Measurements from ENCODE around the gene ERFE. TPM values are rescaled to one million over a fixed set of nuclear protein-coding genes. Genes with fewer than 3 reads are reported as not detected.

ERFE gene
- total RNA-seq (2012; rRNA removed) = 0.56 and 1.3 TPM in 2 replicates
- polyA plus RNA-seq (2012; rRNA removed) = 3.5 and 3.8 TPM in 2 replicates
- 1.3 and 5.0 TPM in 2 replicates for polyA plus RNA-seq (2012; cell fraction: cytosol; rRNA removed)
- polyA plus RNA-seq (2012; cell fraction: nucleus; rRNA removed; ENCODE audit: low replicate concordance) = 6.8 and 8.6 TPM in 2 replicates
- Bru-seq, nascent RNA = percentile 34 among the genes with signal in this experiment
- BruChase-seq, experiment 1, labeled RNA remaining after a 6-hour chase = percentile 29 among the genes with signal in this experiment
- percentile 26 among the genes with signal in this experiment for BruChase-seq, experiment 2, labeled RNA remaining after a 2-hour chase
- long read RNA-seq, transcript ERFE-207 (8 exons, 1,065 nt) = major isoform, 7 of 13 reads
- long read RNA-seq, partial matches to known transcripts = 2 of 13 reads
- long read RNA-seq, other reads (novel, unspliced or antisense) = 4 of 13 reads

GRCh38 chr2:238158509-238159070 is at the start of gene ERFE:
Gene ERFE (plus strand): TSS chr2:238158970. CDS start chr2:238159008, 38 bp downstream.
- peak within 1 kb of the TSS; percentile 9 for H3K4ac ChIP-seq (ENCODE audit: low read depth, low read length)
- no peaks in the 10 kb centered on the region for H3K9me3 ChIP-seq (ENCODE audit: control insufficient read depth, insufficient read depth, low read length)

More at GRCh38 chr2:238158509-238159070, at the start of gene ERFE:
- dilution Hi-C loops (cut with HindIII; ENCODE audit: low sequenced_read_pairs, unreplicated experiment) (no loop called here), in situ Hi-C loops (cut with MboI; ENCODE audit: low sequenced_read_pairs) (no loop called here), intact Hi-C loops (cut with micrococcal nuclease) (no loop called here)
- ChIA-PET POLR2A (ENCODE audit: unreplicated experiment) (no interaction called here), CTCF (interaction anchor here (0.6 kb wide), 1 partner anchor 82 kb away, joined by 3 read pairs; no protein-coding TSS in a partner anchor)
- Histone ChIP-seq H3K79me1 (ENCODE audit: low read depth in 1 of 2, low read length in 2 of 2) (no peaks in the 10 kb centered on the region; a peak in 1 of 4 replicates), H3K9ac (ENCODE audit: low read depth, low read length) (peak within 1 kb of the TSS; percentile 32; the same call in 1 of the 2 replicates), H3K4me2 (ENCODE audit: low read depth, low read length) (peak within 1 kb of the TSS; percentile 80), H3K9me1 (ENCODE audit: insufficient read depth, low read length) (0 out of 2 replicates have a peak, but pooled peaks cover 7% of the 10 kb centered on the region), H2AK9ac (replicated peaks; ENCODE audit: low read depth, low read length, poor library complexity) (peak within 1 kb of the TSS; percentile 59), H3K23ac (ENCODE audit: low read depth, low read length) (no peak within 1 kb of the TSS), H4K91ac (ENCODE audit: insufficient read depth, low read depth, low read length) (no peak within 1 kb of the TSS), H3K4me3 (ENCODE audit: insufficient read depth, low read depth, low read length) (peak within 1 kb of the TSS; percentile 44), H2AFZ (replicated peaks; ENCODE audit: low read length, poor library complexity) (peak within 1 kb of the TSS; percentile 87), H4K8ac (ENCODE audit: low read depth in 2 of 2, low read length in 2 of 2) (peak within 1 kb of the TSS in 1 of 2 experiments; percentile 40; a peak in 1 of 4 replicates), H2BK120ac (ENCODE audit: low read depth, low read length) (0 out of 2 replicates have a peak within 1 kb of the TSS, but pooled peaks have one; percentile 5), H3K4me1 (ENCODE audit: control insufficient read depth, insufficient read depth, low read length) (peaks cover 18% of the 10 kb centered on the region), H2BK15ac (ENCODE audit: low read depth, low read length) (no peak within 1 kb of the TSS; the same call in 2 of the 3 replicates), H2AK5ac (ENCODE audit: low read depth, low read length) (peak within 1 kb of the TSS; percentile 47), H3K56ac (ENCODE audit: extremely low read depth, insufficient read depth, low read length) (no peak within 1 kb of the TSS), H2BK5ac (ENCODE audit: low read depth, low read length, poor library complexity, severe bottlenecking) (no peak within 1 kb of the TSS), H3K36me3 (ENCODE audit: control insufficient read depth, insufficient read depth, low read length) (no peaks in the 10 kb centered on the region), H3K18ac (ENCODE audit: low read depth, low read length) (no peak within 1 kb of the TSS), H4K5ac (ENCODE audit: low read depth, low read length) (no peak within 1 kb of the TSS), H2BK20ac (ENCODE audit: low read depth, low read length) (no peak within 1 kb of the TSS), H3K27ac (ENCODE audit: insufficient read depth, low read length) (no peak within 1 kb of the TSS; the same call in 1 of the 2 replicates), H3K14ac (replicated peaks; ENCODE audit: low read depth, low read length) (0 out of 2 replicates have a peak within 1 kb of the TSS, but pooled peaks have one; percentile 0), H4K20me1 (ENCODE audit: insufficient read depth, low read length) (no peaks in the 10 kb centered on the region), H3K27me3 (ENCODE audit: control insufficient read depth, insufficient read depth, low read length) (peaks cover 2% of the 10 kb centered on the region; the same call in 1 of the 2 replicates)
- TF ChIP-seq BHLHE40 (IDR thresholded peaks at IDR 0.05; ENCODE audit: low read depth, low read length) (no peak), POLR2A (IDR thresholded peaks at IDR 0.05; ENCODE audit: low read depth, low read length) (0 out of 2 replicates have a peak, but pooled peaks have one; percentile 32), CTCF (conservative IDR thresholded peaks at IDR 0.05; ENCODE audit: low read depth, low read length) (peak; percentile 54), NFE2L2 (IDR thresholded peaks at IDR 0.05; ENCODE audit: low read depth, low read length) (no peak), MAFK (IDR thresholded peaks at IDR 0.05; ENCODE audit: low read depth, low read length) (no peak), RCOR1 (IDR thresholded peaks at IDR 0.05; ENCODE audit: insufficient replicate concordance, low read length) (no peak), MXI1 (IDR thresholded peaks at IDR 0.05; ENCODE audit: borderline replicate concordance, low read depth, low read length) (peak; percentile 80), MAZ (IDR thresholded peaks at IDR 0.05; ENCODE audit: borderline replicate concordance, low read depth, low read length) (peak; percentile 68; the same call in 1 of the 2 replicates), USF2 (IDR thresholded peaks at IDR 0.05; ENCODE audit: low read depth, low read length) (no peak), FOS (IDR thresholded peaks at IDR 0.05; ENCODE audit: low read depth, low read length) (no peak)
- ATAC-seq (ENCODE audit: low read depth) (peak; percentile 85), DNase-seq (peak; percentile 33)
- 7% methylated on average over 10 of the region's 61 CpGs; no CpG with 5 or more reads in 1 of the 2 experiments for WGBS, 2 experiments (ENCODE audit: extremely low coverage in 2 of 2, insufficient read length in 1 of 2)
- BruUV-seq (replicated peaks) = no TSS peak

Data from IMR-90 (cell line).